Lung (tissue), 12 donors: ENCODE data around the gene PAM. TPM values are rescaled to one million over a fixed set of nuclear protein-coding genes. Genes with fewer than 3 reads are reported as not detected.

ENCODE experiments used
- ATAC-seq: fragments of 200-7000 bp; cut with Tn5 transposase; one replicate; pipeline ENCODE4 v1.9.1; 2020; ENCODE audit warnings: moderate number of reproducible peaks; ENCODE audit not compliant: insufficient read depth, low FRiP score
- DNase-seq, 3 donors: peaks; one replicate each; pipeline ENCODE4 v3.0.0-alpha.2; 2013 to 2017
- H3K27ac ChIP-seq, 2 donors: one replicate each; pipeline ENCODE4 v1.5.1; 2013; ENCODE audit warnings: mild to moderate bottlenecking in 2 of 2, moderate library complexity in 2 of 2, control low read depth in 1 of 2, inconsistent platforms in 1 of 2, low read depth in 1 of 2, low read length in 1 of 2
- H3K27me3 ChIP-seq, 3 donors: one replicate each; pipeline ENCODE4 v1.5.1; 2013; ENCODE audit warnings: low read length in 2 of 3; ENCODE audit not compliant: control insufficient read depth in 3 of 3, insufficient read depth in 3 of 3
- H3K36me3 ChIP-seq, 4 donors: one replicate each; pipeline ENCODE4 v1.5.1; 2013; ENCODE audit warnings: low read length in 4 of 4, mild to moderate bottlenecking in 1 of 4, moderate library complexity in 1 of 4; ENCODE audit not compliant: control insufficient read depth in 4 of 4, insufficient read depth in 4 of 4
- H3K4me1 ChIP-seq, 5 donors: one replicate each; pipeline ENCODE4 v1.5.1; 2013; ENCODE audit warnings: low read length in 5 of 5, mild to moderate bottlenecking in 2 of 5, moderate library complexity in 1 of 5; ENCODE audit not compliant: control insufficient read depth in 5 of 5, insufficient read depth in 5 of 5
- H3K4me3 ChIP-seq: one replicate; pipeline ENCODE4 v1.5.1; 2013; ENCODE audit warnings: mild to moderate bottlenecking, control low read depth, moderate library complexity
- H3K9ac ChIP-seq, 2 donors: one replicate each; pipeline ENCODE4 v1.5.1; 2013; ENCODE audit warnings: low read length in 2 of 2, control low read depth in 1 of 2; ENCODE audit not compliant: insufficient read depth in 1 of 2
- H3K9me3 ChIP-seq, 4 donors: one replicate each; pipeline ENCODE4 v1.5.1; 2013; ENCODE audit warnings: low read length in 3 of 4, mild to moderate bottlenecking in 1 of 4, moderate library complexity in 1 of 4; ENCODE audit not compliant: control insufficient read depth in 4 of 4, insufficient read depth in 3 of 4
- WGBS, 2 donors: extraction: QIAGEN DNeasy Blood & Tissue Kit; methylation state at CpG; one replicate each; pipeline ENCODE4 v1.1.7; 2013; 5-methylcytosine and 5-hydroxymethylcytosine counted together
- polyA plus RNA-seq, 2 donors: library from polyadenylated mRNA; stranded (reverse); fragments of 200-250 nt; gene quantifications; one replicate each; pipeline ENCODE4 v1.2.1, GENCODE V29; 2013
- total RNA-seq, 2 donors: library from RNA; depleted of rRNA in 1 of 2; stranded (reverse); fragments of >200 nt in 1 of 2; gene quantifications; one replicate each; pipeline ENCODE4 v1.2.1, GENCODE V29; 2014 to 2021
- TF ChIP-seq, protein P1 (sequence below): IDR thresholded peaks from 2 replicates; pipeline ENCODE4 v1.5.1; 2012; ENCODE audit warnings: mild to moderate bottlenecking; ENCODE audit errors: control extremely low read depth, extremely low read depth
- donor health status: control.
- donor health status: control.
- donor health status: Bipolar disorder and iron deficiency.
- donor health status: healthy.
- donor health status: DM: yes; HTN: yes; CAD: no.

The PAM gene
- total and polyA plus RNA-seq, 4 donors, result 117 to 248 (median 151) TPM

GRCh38 chr5:103003872-103004271 lies 248.8 kb downstream of the PAM start:
- TF ChIP-seq, protein P1, sequence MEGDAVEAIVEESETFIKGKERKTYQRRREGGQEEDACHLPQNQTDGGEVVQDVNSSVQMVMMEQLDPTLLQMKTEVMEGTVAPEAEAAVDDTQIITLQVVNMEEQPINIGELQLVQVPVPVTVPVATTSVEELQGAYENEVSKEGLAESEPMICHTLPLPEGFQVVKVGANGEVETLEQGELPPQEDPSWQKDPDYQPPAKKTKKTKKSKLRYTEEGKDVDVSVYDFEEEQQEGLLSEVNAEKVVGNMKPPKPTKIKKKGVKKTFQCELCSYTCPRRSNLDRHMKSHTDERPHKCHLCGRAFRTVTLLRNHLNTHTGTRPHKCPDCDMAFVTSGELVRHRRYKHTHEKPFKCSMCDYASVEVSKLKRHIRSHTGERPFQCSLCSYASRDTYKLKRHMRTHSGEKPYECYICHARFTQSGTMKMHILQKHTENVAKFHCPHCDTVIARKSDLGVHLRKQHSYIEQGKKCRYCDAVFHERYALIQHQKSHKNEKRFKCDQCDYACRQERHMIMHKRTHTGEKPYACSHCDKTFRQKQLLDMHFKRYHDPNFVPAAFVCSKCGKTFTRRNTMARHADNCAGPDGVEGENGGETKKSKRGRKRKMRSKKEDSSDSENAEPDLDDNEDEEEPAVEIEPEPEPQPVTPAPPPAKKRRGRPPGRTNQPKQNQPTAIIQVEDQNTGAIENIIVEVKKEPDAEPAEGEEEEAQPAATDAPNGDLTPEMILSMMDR, result no peak
- ATAC-seq (no peak), DNase-seq (peak in 1 of 3 donors; percentile 13)
- WGBS, 2 donors, result 82 to 86% methylated on average over 4 of the region's 4 CpGs
- Histone ChIP-seq H3K27ac (no peak overlapping the region), H3K4me1 (peaks cover 0 to 9% (median 0%) of the 10 kb centered on the region in 5 donors), H3K9ac (no peak overlapping the region), H3K4me3 (no peak overlapping the region), H3K9me3 (no peaks in the 10 kb centered on the region), H3K27me3 (no peaks in the 10 kb centered on the region), H3K36me3 (peaks cover 4 to 28% (median 8%) of the 10 kb centered on the region in 4 donors)

DNA sequence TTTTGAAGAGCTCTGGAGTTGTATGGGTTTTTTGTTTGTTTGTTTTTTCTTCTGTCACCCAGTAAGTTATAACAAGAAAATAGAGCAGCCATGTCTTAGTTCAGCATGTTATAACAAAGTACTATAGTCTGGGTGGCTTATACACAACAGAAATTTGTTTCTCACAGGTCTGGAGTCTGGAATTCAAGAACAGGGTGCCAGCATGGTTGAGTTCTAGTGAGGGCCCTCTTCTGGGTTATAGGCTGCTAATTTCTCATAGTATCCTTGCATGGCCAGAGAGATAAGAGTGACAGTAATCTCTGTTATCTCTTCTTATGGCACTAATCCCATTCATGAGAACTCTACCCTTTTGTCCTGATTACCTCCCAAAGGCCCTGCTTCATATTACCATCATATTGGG lies 250.2 kb downstream of the PAM start:
- H3K36me3 ChIP-seq, result peaks cover 4 to 25% (median 8%) of the 10 kb centered on the region in 4 donors
- DNase-seq (no peak), ATAC-seq (no peak)
- no peak overlapping the region for H3K4me3 ChIP-seq
- no peaks in the 10 kb centered on the region for H3K27me3 ChIP-seq
- no peaks in the 10 kb centered on the region for H3K9me3 ChIP-seq
- H3K9ac ChIP-seq, result no peak overlapping the region
- peaks cover 0 to 11% (median 0%) of the 10 kb centered on the region in 5 donors for H3K4me1 ChIP-seq
- TF ChIP-seq, protein P1, result no peak
- H3K27ac ChIP-seq, result no peak overlapping the region

DNA sequence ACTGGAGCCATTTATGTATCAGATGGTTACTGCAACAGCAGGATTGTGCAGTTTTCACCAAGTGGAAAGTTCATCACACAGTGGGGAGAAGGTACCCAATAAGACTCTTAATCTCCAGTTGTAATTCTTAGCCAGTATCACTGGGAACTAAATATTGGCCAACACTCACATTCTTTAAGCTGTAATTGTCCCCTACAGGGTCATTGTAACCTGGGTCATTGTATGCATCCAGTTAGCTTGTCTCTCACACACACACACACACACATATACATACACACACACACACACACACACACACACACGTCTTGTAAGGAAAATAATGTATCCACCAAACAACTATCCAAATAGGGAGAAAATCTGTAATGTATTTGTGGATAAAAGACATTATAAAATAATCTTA lies 251.8 kb downstream of the PAM start:
- ATAC-seq, result no peak
- H3K9ac ChIP-seq, result no peak overlapping the region
- H3K27ac ChIP-seq, result no peak overlapping the region
- H3K4me1 ChIP-seq, result peaks cover 0 to 11% (median 0%) of the 10 kb centered on the region in 5 donors
- DNase-seq, result no peak
- H3K9me3 ChIP-seq, result no peaks in the 10 kb centered on the region
- H3K36me3 ChIP-seq, result peaks cover 4 to 29% (median 12%) of the 10 kb centered on the region in 4 donors
- no peak overlapping the region for H3K4me3 ChIP-seq
- TF ChIP-seq, protein P1, result no peak
- H3K27me3 ChIP-seq, result no peaks in the 10 kb centered on the region
- WGBS, 2 donors, result 83 to 91% methylated on average over 1 of the region's 1 CpG

GRCh38 chr5:103010168-103010567 lies 255.1 kb downstream of the PAM start:
- ATAC-seq (no peak), DNase-seq (peak; percentile 19 to 92 (median 92))
- Histone ChIP-seq H3K9me3 (no peaks in the 10 kb centered on the region), H3K27me3 (no peaks in the 10 kb centered on the region), H3K36me3 (peaks cover 4 to 22% (median 12%) of the 10 kb centered on the region in 4 donors), H3K4me1 (peaks cover 0 to 5% (median 0%) of the 10 kb centered on the region in 5 donors), H3K27ac (no peak overlapping the region), H3K4me3 (no peak overlapping the region), H3K9ac (no peak overlapping the region)
- WGBS, 2 donors, result 66 to 70% methylated on average over 2 of the region's 2 CpGs
- TF ChIP-seq, protein P1, result no peak
